Measurements from ENCODE around the gene PTK7. TPM values are rescaled to one million over a fixed set of nuclear protein-coding genes. Genes with fewer than 3 reads are reported as not detected.

Gene PTK7
- total RNA-seq, 1 experiment from 2014 or later, result 105 TPM

GRCh38 chr6:43202451-43202850 lies 126.3 kb downstream of the PTK7 start:
- no peaks in the 10 kb centered on the region; a peak in 2 of 4 replicates for H3K36me3 ChIP-seq (ENCODE audit: control insufficient read depth in 1 of 2, insufficient read depth in 2 of 2, low read length in 2 of 2)
- H3K4me3 ChIP-seq (replicated peaks in 1 of 2; ENCODE audit: low read depth in 1 of 2, low read length in 2 of 2), result no peak overlapping the region
- DNase-seq (ENCODE audit: low read depth, low spot score), result no peak
- ATAC-seq, result no peak
- no peak overlapping the region for H3K27ac ChIP-seq (ENCODE audit: low read depth, low read length)
- H3K4me1 ChIP-seq (ENCODE audit: control insufficient read depth in 1 of 2, insufficient read depth in 2 of 2, low read length in 2 of 2), result no peaks in the 10 kb centered on the region
- POLR2A ChIA-PET, result interaction anchor here (0.5 kb wide), 1 partner anchor 273 kb away, joined by 3 read pairs; the partner anchor contains the start of gene CNPY3
- no peaks in the 10 kb centered on the region for H3K79me2 ChIP-seq (ENCODE audit: insufficient read depth, low read length)
- TF ChIP-seq ELF1 (IDR thresholded peaks at IDR 0.05; ENCODE audit: borderline replicate concordance, low read depth), result no peak
- no peak for TF ChIP-seq MAX (IDR thresholded peaks at IDR 0.05)
- TF ChIP-seq POLR2AphosphoS5 (IDR thresholded peaks at IDR 0.05; ENCODE audit: low read depth, low read length), result no peak
- no peak for TF ChIP-seq CTCF (IDR thresholded peaks at IDR 0.05 in 2 of 3, conservative IDR thresholded peaks at IDR 0.05 in 1 of 3; ENCODE audit: borderline replicate concordance in 1 of 3, insufficient read depth in 1 of 3, low read depth in 2 of 3, low read length in 2 of 3)
- TF ChIP-seq CBX3 (IDR thresholded peaks at IDR 0.05; ENCODE audit: low read depth), result no peak
- TF ChIP-seq EZH2phosphoT487 (IDR thresholded peaks at IDR 0.05; ENCODE audit: borderline replicate concordance), result no peak
- no peak for TF ChIP-seq SIN3A (IDR thresholded peaks at IDR 0.05; ENCODE audit: low read depth)
- no peak for TF ChIP-seq TCF7L2 (IDR thresholded peaks at IDR 0.05; ENCODE audit: borderline replicate concordance, extremely low read depth, insufficient read depth, insufficient read length)
- no peak for TF ChIP-seq EZH2 (IDR thresholded peaks at IDR 0.05)
- no peak for TF ChIP-seq SRF (IDR thresholded peaks at IDR 0.05; ENCODE audit: low read depth)
- no peak for TF ChIP-seq ATF3 (IDR thresholded peaks at IDR 0.05)
- H3K4me2 ChIP-seq (ENCODE audit: low read length), result no peak overlapping the region
- no peak overlapping the region for H2AFZ ChIP-seq (ENCODE audit: low read depth, low read length, poor library complexity, severe bottlenecking)
- no TSS peak for BruUV-seq (replicated peaks)
- H3K27me3 ChIP-seq (ENCODE audit: insufficient read depth, low read length), result no peaks in the 10 kb centered on the region
- intact Hi-C loops (cut with micrococcal nuclease), result no loop called here
- H3K9me2 ChIP-seq (ENCODE audit: insufficient read depth), result no peaks in the 10 kb centered on the region
- CTCF ChIA-PET, result no interaction called here
- no peaks in the 10 kb centered on the region for H3K9me3 ChIP-seq (ENCODE audit: control insufficient read depth in 1 of 2, insufficient read depth in 1 of 2, low read depth in 1 of 2, low read length in 2 of 2)
- RAD21 ChIA-PET (ENCODE audit: low non-redundant PET in 1 of 2, low total read pairs in 2 of 2, uncharacterized antibody in 2 of 2, unreplicated experiment in 2 of 2), result no interaction called here
- H3K9ac ChIP-seq (ENCODE audit: low read length), result no peak overlapping the region
- no peaks in the 10 kb centered on the region for H4K20me1 ChIP-seq (ENCODE audit: insufficient read depth)
